Stimulated activated CD4-positive, alpha-beta T cell treated with anti-CD3 and anti-CD28 coated beads, Interleukin-1b, Interleukin-23, amount 100 ng/mL, for 48 hours (primary cell): ENCODE results near the gene EHBP1L1.
"Not testable (repeated sequence)": the region's sequence is repeated elsewhere in the genome, so short reads cannot be mapped to it uniquely, and the experiment has no call there.

ENCODE experiments used
- DNase-seq: peaks from one replicate; pipeline ENCODE4 v3.0.0-alpha.2; 2020

The EHBP1L1 gene

GRCh38 chr11:65562788-65563187, 13.1 kb upstream of the EHBP1L1 start:
- DNase-seq = no peak

DNA sequence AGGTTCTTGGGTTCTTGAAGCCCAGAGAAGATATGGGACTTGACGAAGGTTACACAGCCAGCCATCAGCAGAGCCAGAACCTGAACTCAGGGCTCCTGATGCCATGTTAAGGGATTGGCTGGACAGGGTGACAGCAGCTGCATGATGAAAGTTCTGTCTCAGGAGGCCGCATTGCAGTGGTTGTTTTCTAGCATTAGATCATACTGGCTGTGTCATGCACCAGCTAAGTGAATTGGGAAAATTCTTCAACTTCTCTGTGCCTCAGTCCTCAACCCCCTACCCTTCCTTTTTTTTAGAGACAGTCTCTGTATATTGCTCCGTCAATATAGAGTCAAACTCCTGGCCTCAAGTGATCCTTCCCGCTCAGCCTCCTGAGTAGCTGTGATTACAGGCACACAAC, 12.3 kb upstream of the EHBP1L1 start:
- DNase-seq = no peak

DNA sequence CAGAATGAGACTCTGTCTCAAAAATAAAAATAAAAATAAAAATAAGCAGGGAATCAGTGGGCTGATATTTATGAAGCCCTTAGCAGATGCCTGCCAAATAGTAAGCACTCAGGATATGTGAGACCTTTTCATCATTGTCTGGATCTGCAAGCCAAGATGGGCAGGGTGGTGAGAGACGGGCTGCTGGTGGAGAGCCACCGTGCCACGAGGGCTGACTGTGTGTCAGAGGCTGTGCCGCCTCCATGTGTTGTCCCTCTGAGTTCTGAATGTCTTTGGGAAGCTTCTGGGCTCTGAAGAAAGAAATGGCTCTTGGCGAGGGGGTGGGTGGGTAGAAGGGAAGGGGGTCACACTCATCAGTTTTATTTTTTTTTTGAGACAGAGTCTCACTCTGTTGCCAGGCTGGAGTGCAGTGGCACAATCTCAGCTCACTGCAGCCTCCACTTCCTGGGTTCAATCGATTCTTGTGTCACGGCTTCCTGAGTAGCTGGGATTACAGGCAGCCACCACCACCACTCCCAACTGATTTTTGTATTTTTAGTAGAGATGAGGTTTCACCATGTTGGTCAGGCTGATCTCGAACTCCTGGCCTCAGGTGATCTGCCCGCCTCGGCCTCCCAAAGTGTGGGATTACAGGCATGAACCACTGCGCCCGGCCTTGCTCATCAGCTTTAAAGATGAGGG, 10.8 kb upstream of the EHBP1L1 start:
- DNase-seq = not testable (repeated sequence)

GRCh38 chr11:65565624-65566453, 10.0 kb upstream of the EHBP1L1 start:
- no peak for DNase-seq

- no peak for DNase-seq
Observed at GRCh38 chr11:65569164-65569972, 6.5 kb upstream of the EHBP1L1 start.

DNA sequence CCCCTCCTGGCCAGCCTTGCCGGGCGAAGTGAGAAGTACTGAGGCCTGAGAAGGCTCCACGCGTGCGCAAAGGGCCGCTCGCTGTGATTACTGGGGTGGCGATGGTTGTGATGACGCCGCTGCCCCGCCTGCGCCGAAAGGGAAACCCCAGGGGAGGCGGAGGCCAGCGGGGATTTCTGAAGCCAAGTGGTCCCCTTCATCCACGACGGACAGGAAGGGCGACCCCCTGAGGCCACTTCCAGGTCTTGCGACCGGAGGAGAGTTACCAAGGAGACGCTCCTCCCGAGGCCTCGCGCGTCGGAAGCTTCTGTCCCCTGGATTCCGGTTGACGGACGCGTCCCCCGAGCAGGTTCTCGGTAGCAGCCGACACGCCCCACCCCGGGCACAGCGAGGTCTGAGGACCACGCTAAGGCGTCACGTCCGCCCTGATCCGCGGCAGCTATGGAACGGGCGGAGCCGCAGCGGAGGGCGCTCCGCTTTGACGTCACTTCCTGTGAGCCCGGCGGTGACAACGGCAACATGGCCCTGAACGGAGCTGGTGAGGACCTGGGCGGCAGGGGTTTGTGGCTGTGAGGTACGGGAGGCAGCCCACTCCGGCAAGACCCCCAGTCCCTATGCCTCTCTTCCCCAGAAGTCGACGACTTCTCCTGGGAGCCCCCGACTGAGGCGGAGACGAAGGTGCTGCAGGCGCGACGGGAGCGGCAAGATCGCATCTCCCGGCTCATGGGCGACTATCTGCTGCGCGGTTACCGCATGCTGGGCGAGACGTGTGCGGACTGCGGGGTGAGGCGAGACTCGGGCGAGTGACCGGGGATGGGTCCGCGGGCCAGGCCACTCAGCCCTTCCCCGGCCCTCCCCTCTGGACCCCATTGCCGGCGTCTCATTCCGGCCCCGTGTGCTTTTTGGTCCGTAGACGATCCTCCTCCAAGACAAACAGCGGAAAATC, 5.6 kb upstream of the EHBP1L1 start, which contains the start of gene ZNRD2:
Gene ZNRD2, plus strand, starts transcription at position 505 of the 946 bp plus-strand sequence. Its CDS starts 15 bp downstream, at position 520.
- peak; percentile 100 for DNase-seq

GRCh38 chr11:65571420-65571819, 4.4 kb upstream of the EHBP1L1 start:
- no peak for DNase-seq

DNA sequence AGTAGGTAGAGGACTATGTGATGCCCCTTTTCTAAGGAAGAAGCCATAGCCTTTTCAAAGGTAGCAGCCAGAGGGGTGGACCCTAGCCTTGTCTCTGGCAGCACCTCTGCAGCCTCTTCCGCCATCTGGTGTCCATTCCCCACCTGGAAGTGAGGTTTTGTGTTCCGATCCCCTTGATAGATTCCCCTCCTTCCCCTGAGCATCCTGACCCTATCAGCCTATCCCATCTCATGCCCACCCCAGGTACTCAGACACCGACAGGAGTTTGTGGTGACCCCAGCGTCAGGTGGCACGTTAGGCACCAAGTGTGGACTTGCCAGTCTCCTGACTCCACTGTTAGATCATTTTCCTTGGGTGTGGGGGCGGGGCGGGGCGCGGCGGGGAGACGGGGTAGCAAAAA, 3.9 kb upstream of the EHBP1L1 start:
- DNase-seq = no peak

- DNase-seq = peak; percentile 87
Observed at GRCh38 chr11:65572356-65573051, 3.3 kb upstream of the EHBP1L1 start, which contains the start of gene FAM89B. Gene FAM89B (plus strand): TSS chr11:65572538. CDS start chr11:65572670, 132 bp downstream.

GRCh38 chr11:65573391-65574079, 2.3 kb upstream of the EHBP1L1 start:
- DNase-seq = no peak

GRCh38 chr11:65574109-65574810, 1.6 kb upstream of the EHBP1L1 start:
- peak; percentile 94 for DNase-seq

GRCh38 chr11:65574811-65575567, 864 bp upstream of the EHBP1L1 start:
- DNase-seq = no peak

DNA sequence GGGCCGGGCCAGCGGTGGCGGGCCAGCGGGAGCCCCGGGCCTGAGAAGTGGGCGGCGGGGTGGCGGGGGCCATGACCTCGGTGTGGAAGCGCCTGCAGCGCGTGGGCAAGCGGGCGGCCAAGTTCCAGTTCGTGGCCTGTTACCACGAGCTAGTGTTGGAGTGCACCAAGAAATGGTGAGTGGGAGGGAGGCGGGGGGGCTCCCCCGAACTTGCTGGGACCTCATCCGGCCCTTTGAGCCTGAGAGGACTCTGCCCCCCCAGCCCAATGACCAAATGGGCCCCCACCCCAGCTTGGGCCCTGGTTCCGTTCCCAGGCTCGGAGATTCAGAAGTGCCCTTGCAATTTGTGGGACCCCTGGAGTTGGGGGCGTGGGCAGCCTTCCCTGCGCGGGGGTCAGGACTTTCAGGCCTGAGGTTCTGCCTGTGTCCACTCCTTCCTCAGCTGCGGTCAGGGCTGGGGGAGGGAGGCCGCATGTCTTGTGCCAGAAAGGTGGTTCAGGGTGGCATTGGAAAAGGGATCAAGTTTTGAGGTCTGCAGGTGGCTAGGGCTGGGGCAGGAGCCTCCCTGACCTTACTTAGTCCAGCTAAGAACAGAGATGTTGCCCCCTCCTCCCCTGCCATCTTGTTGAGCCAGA, 496 bp downstream of the EHBP1L1 start:
- DNase-seq = no peak

GRCh38 chr11:65576867-65577755, 1.3 kb downstream of the EHBP1L1 start:
- DNase-seq = peak; percentile 46

DNA sequence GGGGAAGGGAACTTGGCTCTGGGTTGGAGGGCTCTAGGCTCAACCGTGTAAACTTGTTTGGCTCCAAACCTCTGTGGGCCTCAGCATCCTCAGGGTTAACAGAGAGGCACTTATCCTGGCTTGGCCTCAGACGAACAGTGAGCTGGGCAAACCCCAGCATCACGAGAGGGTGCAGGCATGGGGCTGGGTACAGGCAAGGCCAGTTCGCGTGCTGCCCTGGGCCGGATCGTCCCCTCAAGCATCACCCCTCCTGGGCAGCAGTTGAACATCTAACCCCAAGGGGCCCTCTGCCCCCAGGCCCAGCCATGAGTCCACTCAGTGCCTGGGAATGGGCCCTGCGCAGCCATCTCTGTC, 1.9 kb downstream of the EHBP1L1 start:
- no peak for DNase-seq

DNA sequence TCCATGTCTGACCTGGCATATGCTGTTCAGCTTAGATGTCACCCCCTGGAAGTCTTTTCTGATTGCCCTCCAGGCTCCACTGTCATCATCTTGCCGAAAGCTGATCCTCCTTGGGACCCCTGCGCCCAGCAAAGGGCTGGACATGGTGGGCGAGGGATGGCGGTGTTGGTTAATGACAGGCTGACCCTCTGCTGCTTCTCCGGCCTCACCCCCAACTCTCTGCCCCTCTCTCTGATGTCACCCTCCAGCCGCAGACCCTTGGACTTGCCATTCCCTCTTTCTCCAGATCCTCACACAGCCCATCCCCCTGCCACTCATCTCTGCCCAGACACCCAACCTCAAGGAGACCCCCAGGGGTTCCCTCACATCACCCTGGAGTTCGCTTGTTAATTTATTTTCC, 2.3 kb downstream of the EHBP1L1 start:
- no peak for DNase-seq

GRCh38 chr11:65578667-65579066, 2.8 kb downstream of the EHBP1L1 start:
- DNase-seq = no peak

- no peak for DNase-seq
Observed at GRCh38 chr11:65579291-65579690, 3.4 kb downstream of the EHBP1L1 start.
